Testis (tissue), 3 donors: ENCODE results near the gene SLC44A5. TPM values are rescaled to one million over a fixed set of nuclear protein-coding genes. Genes with fewer than 3 reads are reported as not detected.
"Not testable (repeated sequence)": the region's sequence is repeated elsewhere in the genome, so short reads cannot be mapped to it uniquely, and the experiment has no call there.

Source experiments
- DNase-seq: peaks from one replicate; pipeline ENCODE4 v3.0.0-alpha.2; 2019
- H3K27ac ChIP-seq, 2 donors: fragments of 200-600 bp; sonication (generic); one replicate each; pipeline ENCODE4 v1.5.1; 2019
- H3K27me3 ChIP-seq: fragments of 200-600 bp; sonication (generic); one replicate; pipeline ENCODE4 v1.5.1; 2019
- H3K36me3 ChIP-seq: fragments of 200-600 bp; sonication (generic); one replicate; pipeline ENCODE4 v1.5.1; 2017; ENCODE audit warnings: low read depth; ENCODE audit errors: missing control alignments
- H3K4me1 ChIP-seq: fragments of 200-600 bp; sonication (generic); one replicate; pipeline ENCODE4 v1.5.1; 2019
- H3K4me3 ChIP-seq, 2 donors: fragments of 200-600 bp; sonication (generic); one replicate each; pipeline ENCODE4 v1.5.1; 2017 to 2019
- H3K9me3 ChIP-seq: fragments of 200-600 bp; sonication (generic); one replicate; pipeline ENCODE4 v1.5.1; 2017
- POLR2A ChIP-seq: fragments of 450-650 bp; IDR thresholded peaks from one replicate; pipeline ENCODE4 v1.6.1; 2017; ENCODE audit warnings: antibody characterized with exemption, mild to moderate bottlenecking, moderate library complexity
- WGBS, 2 donors: methylation state at CpG; one replicate each; pipeline ENCODE4 v1.1.5; 2018; 5-methylcytosine and 5-hydroxymethylcytosine counted together
- intact Hi-C: fragments of 100-400 bp; cut with DNase I; formaldehyde crosslinking; loops from one replicate; pipeline ENCODE4 v1.15.1; 2023; ENCODE audit warnings: low total_unique reads
- polyA plus RNA-seq: library from polyadenylated mRNA; stranded (reverse); fragments of 350-450 nt; fragmentation: Illumina TruSeq; extraction: RNeasy Lipid Tissue Mini Kit (QIAGEN cat#74804); gene quantifications from one replicate; pipeline ENCODE4 v1.2.3, GENCODE V29; 2014; ENCODE audit warnings: low read depth, low replicate concordance; ENCODE audit not compliant: insufficient read depth
- total RNA-seq, 2 donors: library from RNA; depleted of rRNA; stranded (reverse); fragments of >200 nt; gene quantifications; one replicate each; pipeline ENCODE4 v1.2.3, GENCODE V29; 2016
- TF ChIP-seq, protein P1 (sequence below), 3 experiments: fragments of 450-650 bp in 2 of 3; fragments of 200-600 bp in 1 of 3; sonication (generic) in 1 of 3; IDR thresholded peaks; one replicate each; pipeline ENCODE4 v1.5.1; 2016 to 2019; ENCODE audit warnings: antibody characterized with exemption in 3 of 3, mild to moderate bottlenecking in 2 of 3, moderate library complexity in 1 of 3

SLC44A5 gene
- total and polyA plus RNA-seq, 3 donors from 2014 or later, result 4.9 to 10.6 (median 4.9) TPM

DNA sequence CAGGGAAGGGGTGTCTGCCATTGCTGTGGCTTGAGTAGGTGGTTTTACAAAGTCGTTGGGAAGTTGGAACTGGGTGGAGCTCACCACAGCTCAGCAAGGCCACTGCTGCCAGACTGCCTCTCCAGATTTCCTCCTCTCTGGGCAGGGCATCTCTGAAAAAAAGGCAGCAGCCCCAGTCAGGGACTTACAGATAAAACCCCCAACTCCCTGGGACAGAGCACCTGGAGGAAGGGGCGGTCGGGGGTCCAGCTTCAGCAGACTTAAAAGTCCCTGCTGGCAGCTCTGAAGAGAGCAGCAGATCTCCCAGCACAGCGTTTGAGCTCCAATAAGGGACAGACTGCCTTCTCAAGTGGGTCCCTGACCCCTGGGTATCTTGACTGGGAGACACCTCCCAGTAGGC lies 352.6 kb downstream of the SLC44A5 start:
- TF ChIP-seq, protein P1, sequence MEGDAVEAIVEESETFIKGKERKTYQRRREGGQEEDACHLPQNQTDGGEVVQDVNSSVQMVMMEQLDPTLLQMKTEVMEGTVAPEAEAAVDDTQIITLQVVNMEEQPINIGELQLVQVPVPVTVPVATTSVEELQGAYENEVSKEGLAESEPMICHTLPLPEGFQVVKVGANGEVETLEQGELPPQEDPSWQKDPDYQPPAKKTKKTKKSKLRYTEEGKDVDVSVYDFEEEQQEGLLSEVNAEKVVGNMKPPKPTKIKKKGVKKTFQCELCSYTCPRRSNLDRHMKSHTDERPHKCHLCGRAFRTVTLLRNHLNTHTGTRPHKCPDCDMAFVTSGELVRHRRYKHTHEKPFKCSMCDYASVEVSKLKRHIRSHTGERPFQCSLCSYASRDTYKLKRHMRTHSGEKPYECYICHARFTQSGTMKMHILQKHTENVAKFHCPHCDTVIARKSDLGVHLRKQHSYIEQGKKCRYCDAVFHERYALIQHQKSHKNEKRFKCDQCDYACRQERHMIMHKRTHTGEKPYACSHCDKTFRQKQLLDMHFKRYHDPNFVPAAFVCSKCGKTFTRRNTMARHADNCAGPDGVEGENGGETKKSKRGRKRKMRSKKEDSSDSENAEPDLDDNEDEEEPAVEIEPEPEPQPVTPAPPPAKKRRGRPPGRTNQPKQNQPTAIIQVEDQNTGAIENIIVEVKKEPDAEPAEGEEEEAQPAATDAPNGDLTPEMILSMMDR (IDR thresholded peaks at IDR 0.05), result no peak
- no peak for TF ChIP-seq POLR2A
- 79 to 90% methylated on average over 3 to 4 of the region's 4 CpGs for WGBS, 2 donors
- H3K36me3 ChIP-seq, result no peaks in the 10 kb centered on the region

DNA sequence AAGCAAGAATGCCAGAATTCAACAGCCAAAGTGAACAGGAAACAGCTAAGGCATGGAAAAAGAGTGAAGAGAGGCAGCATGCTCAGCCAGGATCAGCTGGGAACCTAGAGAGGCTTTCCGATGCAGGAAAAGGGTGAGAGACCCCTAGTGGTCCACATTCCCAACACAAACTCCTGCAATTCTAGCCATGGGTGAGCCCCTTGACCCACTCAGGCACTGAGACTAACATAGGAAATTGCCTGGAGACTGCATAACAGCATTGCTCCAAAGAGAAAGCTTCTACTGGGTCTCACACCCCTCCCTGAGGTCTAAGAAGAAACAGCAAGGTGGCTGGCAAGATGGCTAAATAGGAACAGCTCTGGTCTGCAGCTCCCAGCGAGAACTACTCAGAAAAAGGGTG lies 353.5 kb downstream of the SLC44A5 start:
- intact Hi-C loops, result no loop called here
- no peak for TF ChIP-seq POLR2A
- TF ChIP-seq, protein P1 (IDR thresholded peaks at IDR 0.05), result no peak
- no peaks in the 10 kb centered on the region for H3K9me3 ChIP-seq
- DNase-seq, result no peak
- H3K4me1 ChIP-seq, result no peaks in the 10 kb centered on the region
- H3K27ac ChIP-seq, result no peak overlapping the region
- H3K27me3 ChIP-seq, result no peaks in the 10 kb centered on the region
- no peaks in the 10 kb centered on the region for H3K36me3 ChIP-seq
- 58 to 66% methylated on average over 2 of the region's 2 CpGs for WGBS, 2 donors
- no peak overlapping the region for H3K4me3 ChIP-seq

More for the DNA sequence above, 352.6 kb downstream of the SLC44A5 start:
- Histone ChIP-seq H3K9me3 (no peaks in the 10 kb centered on the region), H3K27me3 (no peaks in the 10 kb centered on the region), H3K4me3 (no peak overlapping the region), H3K27ac (no peak overlapping the region), H3K4me1 (no peaks in the 10 kb centered on the region)
- DNase-seq, result no peak
- intact Hi-C loops, result no loop called here

DNA sequence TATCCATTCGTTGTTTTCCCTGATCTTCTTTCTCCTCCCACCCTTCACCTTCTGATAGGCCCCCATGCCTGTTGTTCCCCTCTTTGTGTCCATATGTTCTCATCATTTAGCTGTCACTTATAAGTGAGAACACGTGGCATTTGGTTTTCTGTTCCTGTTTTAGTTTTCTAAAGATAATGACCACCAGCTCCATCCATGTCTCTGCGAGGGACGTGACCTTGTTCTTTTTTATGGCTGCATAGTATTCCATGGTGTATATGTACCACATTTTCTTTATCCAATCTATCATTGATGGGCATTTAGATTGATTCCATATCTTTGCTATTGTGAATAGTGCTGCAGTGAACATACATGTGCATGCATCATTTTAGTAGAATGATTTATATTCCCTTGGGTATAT lies 360.8 kb downstream of the SLC44A5 start:
- DNase-seq, H3K4me3 ChIP-seq, H3K27me3 ChIP-seq, intact Hi-C loops, H3K4me1 ChIP-seq, H3K9me3 ChIP-seq, H3K27ac ChIP-seq, H3K36me3 ChIP-seq: not testable (repeated sequence)
- WGBS, 2 donors, result 82 to 84% methylated on average over 4 of the region's 4 CpGs

DNA sequence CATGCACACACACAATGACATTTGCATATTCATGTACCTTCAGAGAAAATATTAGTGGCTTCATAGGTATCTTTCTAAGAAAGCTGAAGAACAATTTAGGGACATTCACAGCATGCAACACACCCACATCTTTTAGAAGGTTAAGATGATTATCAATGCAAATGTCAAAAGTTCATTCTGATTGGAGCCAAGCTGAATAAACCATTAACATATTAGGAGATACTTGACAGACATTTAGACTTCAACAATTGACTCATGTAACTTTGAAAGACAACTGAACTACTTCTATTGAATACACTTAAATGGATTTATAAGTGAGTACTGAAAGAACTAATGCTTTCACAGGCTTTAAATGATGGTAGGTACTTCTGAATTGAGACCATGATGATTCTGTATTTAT lies 365.7 kb downstream of the SLC44A5 start:
- H3K4me3 ChIP-seq, result no peak overlapping the region
- H3K4me1 ChIP-seq, result no peaks in the 10 kb centered on the region
- H3K27ac ChIP-seq, result no peak overlapping the region
- no peaks in the 10 kb centered on the region for H3K9me3 ChIP-seq
- no peaks in the 10 kb centered on the region for H3K36me3 ChIP-seq
- no peaks in the 10 kb centered on the region for H3K27me3 ChIP-seq
- TF ChIP-seq, protein P1 (IDR thresholded peaks at IDR 0.05), result no peak
- no peak for DNase-seq
- intact Hi-C loops, result no loop called here

DNA sequence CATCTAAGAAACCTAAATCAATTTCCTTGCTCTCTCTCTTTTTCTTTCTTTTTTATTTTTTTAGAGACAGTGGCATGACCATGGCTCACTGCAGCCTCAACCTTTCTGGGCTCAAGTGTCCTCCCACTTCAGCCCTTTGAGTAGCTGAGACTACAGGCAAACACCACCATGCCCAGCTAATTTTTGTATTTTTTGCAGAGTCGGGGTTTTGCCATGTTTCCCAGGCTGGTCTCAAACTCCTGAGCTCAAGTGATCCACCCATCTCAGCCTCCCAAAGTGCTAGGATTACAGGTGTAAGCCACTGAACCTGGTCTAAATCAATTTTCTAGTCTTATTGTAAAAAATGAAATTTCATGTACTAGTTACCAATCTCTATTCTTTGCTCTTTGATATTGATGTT lies 367.8 kb downstream of the SLC44A5 start:
- TF ChIP-seq POLR2A, result no peak
- TF ChIP-seq, protein P1 (IDR thresholded peaks at IDR 0.05), result no peak
- 83 to 94% methylated on average over 1 of the region's 1 CpG for whole genome bisulfite sequencing, 2 donors

More for the DNA sequence above, 367.8 kb downstream of the SLC44A5 start:
- no peak for DNase-seq
- no peaks in the 10 kb centered on the region for H3K9me3 ChIP-seq
- H3K27me3 ChIP-seq, result no peaks in the 10 kb centered on the region
- no peaks in the 10 kb centered on the region for H3K4me1 ChIP-seq
- H3K27ac ChIP-seq, result no peak overlapping the region
- H3K4me3 ChIP-seq, result no peak overlapping the region
- intact Hi-C loops, result no loop called here
- no peaks in the 10 kb centered on the region for H3K36me3 ChIP-seq
